GM12865 (cell line): Measurements from ENCODE around the gene GOLGA6L2.

Experiments used
- DNase-seq: peaks from one replicate; pipeline ENCODE4 v3.0.0; 2010; ENCODE audit warnings: low read depth
- H3K4me3 ChIP-seq: 2 replicates; pipeline ENCODE4 v1.5.1; 2011; ENCODE audit warnings: mild to moderate bottlenecking, low read depth, low read length, control low read depth
- CTCF ChIP-seq: IDR thresholded peaks from 2 replicates; pipeline ENCODE4 v1.5.1; 2011; ENCODE audit warnings: low read length, control low read depth, low read depth, inconsistent platforms; ENCODE audit not compliant: insufficient read depth; ENCODE audit errors: missing control alignments

The GOLGA6L2 gene

GRCh38 chr15:23472678-23473077, 25.6 kb upstream of the GOLGA6L2 start:
- no peak for DNase-seq
- no peak for TF ChIP-seq CTCF
- no peak overlapping the region for H3K4me3 ChIP-seq

GRCh38 chr15:23472033-23472432, 25.0 kb upstream of the GOLGA6L2 start:
- H3K4me3 ChIP-seq = no peak overlapping the region
- no peak for TF ChIP-seq CTCF
- DNase-seq = no peak

DNA sequence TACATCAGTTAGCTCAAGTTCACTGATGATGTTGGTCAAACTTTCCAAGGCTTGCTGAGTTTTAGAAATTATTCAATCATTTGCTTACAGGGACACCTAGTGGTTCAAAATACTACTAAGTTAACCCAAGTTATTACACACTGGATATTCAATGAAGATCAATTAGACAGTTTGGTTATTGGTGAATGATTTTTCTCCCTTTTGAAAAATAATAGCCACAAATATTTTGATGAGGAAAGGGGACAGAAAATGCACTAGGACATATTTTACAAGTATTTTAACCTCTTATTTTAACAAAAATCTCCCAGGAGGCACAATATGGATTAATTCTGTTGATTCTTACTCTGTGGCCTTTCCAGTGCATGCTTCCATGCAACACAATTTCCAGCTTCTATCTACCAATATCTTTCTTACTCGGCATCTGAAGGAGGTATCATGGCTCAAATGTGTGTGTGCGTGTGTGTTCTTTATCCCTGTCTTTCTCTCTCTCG, 20.1 kb upstream of the GOLGA6L2 start:
- TF ChIP-seq CTCF = peak; percentile 23
- DNase-seq = peak; percentile 32

DNA sequence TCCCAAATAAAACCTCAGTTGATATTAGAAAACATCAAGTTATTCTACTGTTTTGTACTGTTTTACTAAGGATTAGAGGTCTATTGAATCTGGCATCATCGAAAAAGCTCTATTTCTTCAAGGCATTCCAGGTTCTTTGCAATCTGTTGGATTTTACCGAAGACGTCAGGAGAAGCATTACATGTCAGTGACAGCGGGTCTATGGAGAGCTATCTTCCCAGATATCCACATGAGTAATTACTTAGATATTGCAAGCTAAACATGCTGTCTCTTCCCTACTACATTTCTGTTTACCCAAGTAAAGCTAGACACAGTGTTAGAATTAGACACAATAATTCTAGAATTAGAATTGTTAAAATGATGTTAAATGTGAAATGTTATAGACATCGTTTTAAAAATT, 10.8 kb upstream of the GOLGA6L2 start:
- DNase-seq = no peak
- TF ChIP-seq CTCF = no peak
- H3K4me3 ChIP-seq = no peak overlapping the region

More for the DNA sequence above, 20.1 kb upstream of the GOLGA6L2 start:
- no peak overlapping the region for H3K4me3 ChIP-seq

DNA sequence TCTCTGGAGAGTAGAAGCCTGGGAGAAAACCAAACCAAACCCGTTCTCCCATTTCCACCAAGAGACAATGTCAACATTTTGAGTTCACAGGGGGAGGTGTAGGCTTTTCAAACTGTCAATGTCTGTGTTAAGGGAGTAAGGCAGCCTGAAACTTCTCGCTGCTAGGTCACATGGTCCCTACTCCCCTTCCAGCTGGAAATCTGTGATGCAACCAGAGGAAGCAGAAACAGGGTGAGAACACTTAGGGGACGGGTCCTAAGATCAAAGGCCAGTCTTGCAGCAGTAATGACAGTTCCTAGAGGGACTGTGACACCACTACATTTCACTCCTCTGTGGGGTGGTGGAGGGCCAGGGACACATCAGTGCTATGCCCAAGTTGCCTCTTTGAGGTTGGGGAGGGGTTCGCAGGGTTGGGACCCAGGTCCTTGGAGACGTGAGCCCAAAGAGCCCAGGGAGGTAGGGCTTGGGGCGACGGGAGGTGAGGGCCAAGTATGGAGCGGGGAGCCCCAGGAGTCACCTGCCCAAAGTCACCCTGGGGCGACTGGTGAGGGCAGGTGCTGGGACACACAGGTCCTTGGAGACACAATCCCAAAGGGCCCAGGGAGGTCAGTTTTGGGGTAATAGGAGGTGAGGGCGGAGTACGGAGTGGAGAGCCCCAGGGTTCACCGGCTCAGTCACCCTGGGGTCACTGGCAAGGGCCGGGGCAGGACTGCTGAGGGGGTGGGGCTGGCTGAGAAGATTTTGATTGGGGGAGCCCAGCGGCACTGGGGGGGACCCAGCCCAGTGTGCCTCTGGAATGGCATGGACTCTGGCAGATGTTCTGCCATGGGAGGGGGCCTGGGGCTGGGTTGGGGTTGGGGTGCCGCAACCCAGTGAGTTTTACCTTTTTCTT, 582 bp downstream of the GOLGA6L2 start:
- H3K4me3 ChIP-seq = no peak overlapping the region
- TF ChIP-seq CTCF = no peak
- no peak for DNase-seq

DNA sequence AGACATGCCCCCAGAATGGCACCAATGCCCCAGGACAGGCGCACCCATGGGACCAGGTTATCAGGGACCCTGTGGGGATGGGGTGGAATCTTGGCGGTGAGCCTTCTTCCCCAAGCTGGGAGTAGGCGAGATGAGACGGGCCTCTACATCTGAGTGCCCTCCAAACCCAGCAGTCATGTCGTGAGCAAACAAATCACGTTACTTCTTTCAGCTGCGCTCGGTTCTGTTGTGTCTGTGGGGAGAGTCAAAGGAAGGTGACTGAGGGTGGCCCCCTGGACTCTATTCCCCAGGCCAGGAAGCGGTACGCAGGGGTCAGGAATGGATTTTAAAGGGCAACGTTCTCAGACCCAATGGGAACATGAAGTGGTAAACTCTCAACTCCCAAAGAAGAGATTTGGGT, 2.8 kb downstream of the GOLGA6L2 start:
- H3K4me3 ChIP-seq = no peak overlapping the region
- TF ChIP-seq CTCF = no peak
- no peak for DNase-seq
